ENCODE results near the gene ACP7. TPM values are rescaled to one million over a fixed set of nuclear protein-coding genes. Genes with fewer than 3 reads are reported as not detected.

Gene ACP7
- total and polyA plus RNA-seq, 2 experiments from 2014 or later, result 0.27 to 0.45 TPM

DNA sequence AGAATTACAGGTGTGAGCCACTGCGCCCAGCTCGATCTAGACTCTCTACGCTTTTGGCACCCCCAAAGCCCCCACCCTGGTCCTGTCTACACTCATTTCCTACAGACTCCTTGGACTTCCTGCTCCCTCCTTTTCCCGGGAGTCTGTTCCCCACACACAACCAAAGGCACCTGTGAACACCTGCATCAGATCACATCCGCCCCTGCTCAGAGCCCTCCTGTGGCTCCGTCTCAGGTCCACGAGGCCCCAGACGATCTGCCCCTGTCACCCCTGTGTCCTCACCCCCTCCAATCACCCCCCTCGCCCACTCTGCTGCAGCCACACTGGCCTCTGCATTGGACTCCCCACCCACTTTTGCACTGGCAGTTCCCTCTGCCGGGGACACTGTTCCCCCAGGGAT lies 29.0 kb downstream of the ACP7 start (continued):
- no peak for TF ChIP-seq ZNF462 (CRISPR knock-in tag; IDR thresholded peaks at IDR 0.05)

DNA sequence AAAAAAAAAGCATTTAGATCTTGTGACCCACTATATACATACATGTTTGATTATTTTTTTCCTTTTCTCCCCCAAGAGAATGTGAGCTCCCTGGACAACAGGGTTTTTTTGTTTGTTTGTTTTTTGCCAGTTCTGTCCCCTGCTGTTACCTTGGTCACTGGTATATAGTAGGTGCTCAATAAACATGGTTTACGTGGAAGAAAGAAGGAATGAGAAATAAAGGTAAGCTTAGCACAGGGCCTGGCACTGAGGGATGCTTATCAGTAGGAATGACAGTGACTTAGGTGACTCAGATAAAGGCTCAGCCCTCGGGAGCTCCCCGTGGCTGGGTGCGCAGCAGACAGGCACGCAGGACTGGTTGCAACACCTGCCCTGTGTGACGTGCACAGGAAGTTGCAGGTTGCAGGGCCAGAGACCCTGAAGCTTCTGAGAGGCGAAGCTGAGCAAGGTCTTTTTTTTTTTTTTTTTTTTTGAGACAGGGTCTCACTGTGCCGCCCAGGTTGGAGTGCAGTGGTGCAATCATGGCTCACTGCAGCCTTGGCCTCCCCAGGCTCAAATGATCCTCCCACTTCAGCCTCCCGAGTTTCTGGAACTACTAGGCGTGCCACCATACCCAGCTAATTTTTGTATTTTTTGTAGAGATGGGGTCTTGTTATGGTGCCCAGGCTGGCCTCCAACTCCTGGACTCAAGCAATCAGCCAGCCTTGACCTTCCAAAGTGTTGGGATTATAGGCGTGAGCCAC lies 31.1 kb downstream of the ACP7 start:
- ATAC-seq, result no peak
- Histone ChIP-seq H3K9me2 (ENCODE audit: insufficient read depth) (no peaks in the 10 kb centered on the region), H3F3A (replicated peaks; ENCODE audit: low read depth) (no peaks in the 10 kb centered on the region), H3K79me2 (replicated peaks; ENCODE audit: insufficient read depth) (no peaks in the 10 kb centered on the region), H3K4me3 (no peak overlapping the region), H2AFZ (no peak overlapping the region), H3K27me3 (ENCODE audit: insufficient read depth) (no peaks in the 10 kb centered on the region), H4K20me1 (replicated peaks; ENCODE audit: insufficient read depth) (no peaks in the 10 kb centered on the region), H3K27ac (ENCODE audit: low read depth) (no peak overlapping the region), H3K4me1 (ENCODE audit: insufficient read depth) (no peaks in the 10 kb centered on the region), H3K4me2 (no peak overlapping the region), H3K36me3 (ENCODE audit: insufficient read depth) (no peaks in the 10 kb centered on the region)
- no peak for DNase-seq (ENCODE audit: low spot score)
- no peak overlapping the region for H3K4me3 Mint-ChIP-seq
- H3K27ac Mint-ChIP-seq, result no peak overlapping the region
- H3K9me3 Mint-ChIP-seq, result no peaks in the 10 kb centered on the region
- H3K27me3 Mint-ChIP-seq (ENCODE audit: insufficient read depth, low read depth, poor library complexity), result peaks cover 14% of the 10 kb centered on the region
- H3K36me3 Mint-ChIP-seq (ENCODE audit: low read depth), result no peaks in the 10 kb centered on the region
- peaks cover 5% of the 10 kb centered on the region for H3K4me1 Mint-ChIP-seq
- TF ChIP-seq JUNB (IDR thresholded peaks at IDR 0.05; ENCODE audit: unreplicated experiment) (no peak), NANOG (IDR thresholded peaks at IDR 0.05; ENCODE audit: borderline replicate concordance) (no peak), ETS1 (IDR thresholded peaks at IDR 0.05) (no peak), STAT1 (IDR thresholded peaks at IDR 0.05; ENCODE audit: unreplicated experiment) (no peak), EZH2phosphoT487 (IDR thresholded peaks at IDR 0.05; ENCODE audit: unreplicated experiment) (no peak), ZNF114 (CRISPR knock-in tag; IDR thresholded peaks at IDR 0.05) (no peak), POLR2AphosphoS5 (IDR thresholded peaks at IDR 0.05; ENCODE audit: low read depth) (no peak), CREB1 (CRISPR knock-in tag; IDR thresholded peaks at IDR 0.05; ENCODE audit: low read depth) (no peak), REST (IDR thresholded peaks at IDR 0.05; ENCODE audit: unreplicated experiment) (no peak), ZNF331 (CRISPR knock-in tag; IDR thresholded peaks at IDR 0.05; ENCODE audit: low read depth) (no peak), EZH2 (IDR thresholded peaks at IDR 0.05; ENCODE audit: low read depth, unreplicated experiment) (no peak)
